Adrenal gland (tissue), 5 donors: ENCODE data around the gene ATAD1.

Experiments used
- POLR2A ChIP-seq, 2 donors: fragments of 450-650 bp; IDR thresholded peaks; one replicate each; pipeline ENCODE4 v1.6.1; 2017; ENCODE audit warnings: antibody characterized with exemption in 2 of 2, mild to moderate bottlenecking in 2 of 2, moderate library complexity in 1 of 2
- TF ChIP-seq, protein P1 (sequence below), 6 experiments: fragments of 450-650 bp in 4 of 6; fragments of 200-600 bp in 2 of 6; sonication (generic) in 1 of 6; IDR thresholded peaks; 1 replicate in 5 of 6; 2 replicates in 1 of 6; pipeline versions ENCODE4 v1.5.1 to v1.8.0; 2016 to 2021; ENCODE audit warnings: antibody characterized with exemption in 6 of 6, mild to moderate bottlenecking in 2 of 6, moderate library complexity in 1 of 6
- donor health status: DM: no; HTN: no; CAD: no.

DNA sequence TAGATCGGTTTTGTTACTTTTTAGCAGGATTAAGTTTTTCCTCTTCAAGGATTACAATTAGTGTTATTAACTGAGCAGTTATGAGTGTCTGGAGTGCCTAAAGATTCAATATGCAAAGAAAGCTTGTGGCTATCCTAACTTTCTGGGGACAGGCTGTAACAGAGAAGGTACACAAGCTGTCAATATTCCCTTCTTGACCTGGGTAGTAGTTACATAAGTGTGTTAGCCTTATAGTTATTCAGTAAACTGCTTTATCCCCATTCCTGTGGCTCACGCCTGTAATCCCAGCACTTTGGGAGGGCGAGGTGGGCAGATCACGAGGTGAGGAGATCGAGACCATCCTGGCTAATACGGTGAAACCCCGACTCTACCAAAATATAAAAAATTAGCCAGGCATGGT, 31.6 kb downstream of the ATAD1 start:
- no peak for TF ChIP-seq POLR2A (IDR thresholded peaks at IDR 0.05)
- TF ChIP-seq, protein P1, sequence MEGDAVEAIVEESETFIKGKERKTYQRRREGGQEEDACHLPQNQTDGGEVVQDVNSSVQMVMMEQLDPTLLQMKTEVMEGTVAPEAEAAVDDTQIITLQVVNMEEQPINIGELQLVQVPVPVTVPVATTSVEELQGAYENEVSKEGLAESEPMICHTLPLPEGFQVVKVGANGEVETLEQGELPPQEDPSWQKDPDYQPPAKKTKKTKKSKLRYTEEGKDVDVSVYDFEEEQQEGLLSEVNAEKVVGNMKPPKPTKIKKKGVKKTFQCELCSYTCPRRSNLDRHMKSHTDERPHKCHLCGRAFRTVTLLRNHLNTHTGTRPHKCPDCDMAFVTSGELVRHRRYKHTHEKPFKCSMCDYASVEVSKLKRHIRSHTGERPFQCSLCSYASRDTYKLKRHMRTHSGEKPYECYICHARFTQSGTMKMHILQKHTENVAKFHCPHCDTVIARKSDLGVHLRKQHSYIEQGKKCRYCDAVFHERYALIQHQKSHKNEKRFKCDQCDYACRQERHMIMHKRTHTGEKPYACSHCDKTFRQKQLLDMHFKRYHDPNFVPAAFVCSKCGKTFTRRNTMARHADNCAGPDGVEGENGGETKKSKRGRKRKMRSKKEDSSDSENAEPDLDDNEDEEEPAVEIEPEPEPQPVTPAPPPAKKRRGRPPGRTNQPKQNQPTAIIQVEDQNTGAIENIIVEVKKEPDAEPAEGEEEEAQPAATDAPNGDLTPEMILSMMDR (IDR thresholded peaks at IDR 0.05), result no peak
